Measurements from ENCODE around the gene SYNE1.

Gene SYNE1

DNA sequence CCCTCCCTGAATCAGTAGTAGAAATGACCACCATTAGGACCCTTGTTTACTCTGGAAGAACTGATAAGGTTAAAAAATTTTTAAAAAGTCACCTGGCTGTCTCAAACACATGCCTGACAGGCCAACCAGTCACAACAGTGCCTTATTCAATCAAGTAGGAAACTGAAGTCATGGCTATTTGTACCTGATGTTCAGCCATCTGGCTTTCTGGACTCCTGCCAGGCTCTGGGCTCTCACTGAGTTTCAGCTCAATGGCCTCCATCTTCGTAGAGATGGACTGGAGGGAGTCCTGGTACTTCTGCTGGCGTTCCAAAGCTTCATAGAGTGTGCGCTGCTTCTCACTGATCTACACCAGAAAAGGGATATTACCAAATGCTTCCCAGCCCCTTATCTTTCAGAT lies 343.8 kb downstream of the SYNE1 start:
- H3K9ac ChIP-seq (ENCODE audit: low read length): no peak overlapping the region
- H3K4me3 ChIP-seq (ENCODE audit: low read length): no peak overlapping the region
- peaks cover 5% of the 10 kb centered on the region for H3K4me1 ChIP-seq (ENCODE audit: control insufficient read depth, low read depth, low read length)
- no peaks in the 10 kb centered on the region for H3K36me3 ChIP-seq (ENCODE audit: control insufficient read depth, low read depth, low read length)
- no peaks in the 10 kb centered on the region for H3K9me3 ChIP-seq (ENCODE audit: control insufficient read depth, low read depth, low read length)
- H3K27me3 ChIP-seq (ENCODE audit: control insufficient read depth, insufficient read depth, low read length): no peaks in the 10 kb centered on the region
- H3K27ac ChIP-seq (ENCODE audit: low read length): no peak overlapping the region

DNA sequence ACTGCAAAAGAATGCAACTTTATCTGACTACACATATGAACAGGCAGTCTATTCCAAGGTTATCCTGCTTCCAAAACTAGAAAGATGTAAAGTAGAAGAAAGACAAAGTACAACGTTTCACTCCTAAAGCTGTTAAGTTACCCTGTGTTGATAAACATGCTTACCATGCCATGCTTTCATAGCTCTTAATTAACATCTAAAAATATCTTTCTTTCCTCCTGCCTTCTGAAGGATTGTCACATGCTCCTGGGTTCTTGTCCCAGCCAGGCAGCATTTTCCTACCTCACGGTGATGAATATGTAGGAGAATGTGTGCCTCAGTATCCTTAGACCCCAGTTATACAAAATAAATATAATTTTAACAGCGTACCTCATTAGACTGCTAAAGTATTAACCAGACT lies 344.6 kb downstream of the SYNE1 start:
- Histone ChIP-seq H3K9ac (ENCODE audit: low read length) (no peak overlapping the region), H3K9me3 (ENCODE audit: control insufficient read depth, low read depth, low read length) (no peaks in the 10 kb centered on the region), H3K27ac (ENCODE audit: low read length) (no peak overlapping the region), H3K36me3 (ENCODE audit: control insufficient read depth, low read depth, low read length) (no peaks in the 10 kb centered on the region), H3K4me3 (ENCODE audit: low read length) (no peak overlapping the region), H3K27me3 (ENCODE audit: control insufficient read depth, insufficient read depth, low read length) (no peaks in the 10 kb centered on the region), H3K4me1 (ENCODE audit: control insufficient read depth, low read depth, low read length) (no peaks in the 10 kb centered on the region)

DNA sequence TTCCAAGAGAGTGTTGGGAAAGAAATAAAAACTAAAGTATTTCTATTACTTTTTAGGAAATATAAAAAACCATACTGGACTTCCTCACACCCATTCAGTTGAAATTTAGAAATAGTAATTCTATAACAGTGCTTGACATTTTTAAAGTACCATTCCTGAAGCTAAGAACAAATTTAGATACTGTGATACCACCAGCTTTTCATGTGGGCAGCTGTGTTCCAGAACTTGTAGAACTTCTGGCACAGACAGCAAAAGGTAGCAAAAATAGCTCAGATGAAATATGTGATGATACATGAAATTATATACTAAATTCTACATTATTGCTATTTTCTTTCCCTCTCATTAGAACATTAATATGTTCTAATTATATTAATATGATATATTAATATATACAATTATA lies 346.5 kb downstream of the SYNE1 start:
- H3K9me3 ChIP-seq (ENCODE audit: control insufficient read depth, low read depth, low read length): no peaks in the 10 kb centered on the region
- H3K36me3 ChIP-seq (ENCODE audit: control insufficient read depth, low read depth, low read length): no peaks in the 10 kb centered on the region
- no peak overlapping the region for H3K4me3 ChIP-seq (ENCODE audit: low read length)
- no peaks in the 10 kb centered on the region for H3K4me1 ChIP-seq (ENCODE audit: control insufficient read depth, low read depth, low read length)
- no peaks in the 10 kb centered on the region for H3K27me3 ChIP-seq (ENCODE audit: control insufficient read depth, insufficient read depth, low read length)
- H3K9ac ChIP-seq (ENCODE audit: low read length): no peak overlapping the region
- H3K27ac ChIP-seq (ENCODE audit: low read length): no peak overlapping the region

DNA sequence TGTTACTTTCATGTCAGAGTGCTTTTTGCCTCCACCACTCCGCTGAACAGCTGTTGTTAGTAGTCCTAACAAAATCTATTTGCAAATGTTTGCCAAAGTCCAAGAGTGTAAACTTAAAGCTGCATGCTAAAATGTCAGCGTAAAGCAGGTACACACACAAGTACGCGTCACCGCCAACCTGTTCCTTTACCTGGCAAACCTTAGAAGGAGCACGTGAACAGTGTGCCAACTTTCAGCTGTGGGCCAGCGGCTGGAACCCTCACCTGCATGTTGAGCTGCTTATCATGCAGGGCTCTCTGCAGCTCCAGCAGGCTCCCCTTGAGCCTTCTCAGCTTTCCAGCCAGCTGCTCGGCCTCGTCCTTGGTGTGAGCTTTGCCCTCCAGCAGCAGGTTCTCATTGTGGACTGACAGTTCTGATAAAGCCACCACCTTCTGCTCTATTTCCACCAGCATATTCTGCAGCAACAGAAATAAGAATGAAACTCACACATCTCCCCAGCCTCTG lies 359.3 kb downstream of the SYNE1 start:
- no peak overlapping the region for H3K9ac ChIP-seq (ENCODE audit: low read length)
- no peaks in the 10 kb centered on the region for H3K36me3 ChIP-seq (ENCODE audit: control insufficient read depth, low read depth, low read length)
- no peaks in the 10 kb centered on the region for H3K9me3 ChIP-seq (ENCODE audit: control insufficient read depth, low read depth, low read length)
- no peaks in the 10 kb centered on the region for H3K4me1 ChIP-seq (ENCODE audit: control insufficient read depth, low read depth, low read length)
- no peak overlapping the region for H3K4me3 ChIP-seq (ENCODE audit: low read length)
- H3K27me3 ChIP-seq (ENCODE audit: control insufficient read depth, insufficient read depth, low read length): no peaks in the 10 kb centered on the region
- no peak overlapping the region for H3K27ac ChIP-seq (ENCODE audit: low read length)

DNA sequence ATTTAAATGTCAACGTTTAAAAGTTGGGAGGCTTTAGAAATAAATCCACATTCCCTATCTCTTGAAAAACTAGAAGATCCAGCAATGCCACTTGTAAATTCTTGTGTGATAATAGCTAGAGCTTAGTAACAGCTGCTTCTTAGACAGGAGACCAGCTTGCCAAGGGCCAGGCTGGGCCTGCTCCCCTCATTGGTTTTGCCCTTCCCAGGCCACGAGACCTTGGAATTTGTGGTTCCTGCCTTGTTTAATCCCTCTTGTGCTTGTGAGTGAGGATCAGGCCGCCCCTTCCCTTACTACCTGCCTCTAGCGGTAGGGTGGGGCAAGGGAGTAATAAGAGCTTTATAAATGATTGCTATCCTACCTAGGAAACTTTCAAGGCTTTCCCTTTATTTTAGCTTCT lies 363.5 kb downstream of the SYNE1 start:
- no peaks in the 10 kb centered on the region for H3K36me3 ChIP-seq (ENCODE audit: control insufficient read depth, low read depth, low read length)
- H3K9ac ChIP-seq (ENCODE audit: low read length): no peak overlapping the region
- H3K4me3 ChIP-seq (ENCODE audit: low read length): no peak overlapping the region
- H3K27ac ChIP-seq (ENCODE audit: low read length): no peak overlapping the region
- H3K27me3 ChIP-seq (ENCODE audit: control insufficient read depth, insufficient read depth, low read length): no peaks in the 10 kb centered on the region
- no peaks in the 10 kb centered on the region for H3K9me3 ChIP-seq (ENCODE audit: control insufficient read depth, low read depth, low read length)
- H3K4me1 ChIP-seq (ENCODE audit: control insufficient read depth, low read depth, low read length): peaks cover 6% of the 10 kb centered on the region

DNA sequence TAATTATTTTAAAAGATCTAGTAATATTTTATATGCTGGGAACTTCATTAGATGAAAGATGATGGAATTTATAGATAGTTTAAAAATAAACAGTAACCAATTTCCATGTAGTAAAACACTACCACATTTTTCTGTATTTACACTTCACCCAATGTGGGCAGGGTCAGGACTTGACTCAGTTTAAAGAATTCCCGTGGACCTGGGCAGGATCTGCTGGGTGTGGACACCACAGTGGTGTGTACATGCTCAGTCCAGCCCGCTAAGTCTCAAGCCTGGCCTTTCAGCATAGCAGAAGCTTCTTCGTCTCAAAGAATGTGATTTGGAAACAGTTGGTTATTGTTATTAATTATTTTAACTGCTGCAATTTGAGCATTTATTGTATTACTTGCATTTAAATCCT lies 364.2 kb downstream of the SYNE1 start:
- Histone ChIP-seq H3K4me1 (ENCODE audit: control insufficient read depth, low read depth, low read length) (peaks cover 6% of the 10 kb centered on the region), H3K9me3 (ENCODE audit: control insufficient read depth, low read depth, low read length) (no peaks in the 10 kb centered on the region), H3K27me3 (ENCODE audit: control insufficient read depth, insufficient read depth, low read length) (no peaks in the 10 kb centered on the region), H3K4me3 (ENCODE audit: low read length) (no peak overlapping the region), H3K9ac (ENCODE audit: low read length) (no peak overlapping the region), H3K36me3 (ENCODE audit: control insufficient read depth, low read depth, low read length) (no peaks in the 10 kb centered on the region), H3K27ac (ENCODE audit: low read length) (no peak overlapping the region)

DNA sequence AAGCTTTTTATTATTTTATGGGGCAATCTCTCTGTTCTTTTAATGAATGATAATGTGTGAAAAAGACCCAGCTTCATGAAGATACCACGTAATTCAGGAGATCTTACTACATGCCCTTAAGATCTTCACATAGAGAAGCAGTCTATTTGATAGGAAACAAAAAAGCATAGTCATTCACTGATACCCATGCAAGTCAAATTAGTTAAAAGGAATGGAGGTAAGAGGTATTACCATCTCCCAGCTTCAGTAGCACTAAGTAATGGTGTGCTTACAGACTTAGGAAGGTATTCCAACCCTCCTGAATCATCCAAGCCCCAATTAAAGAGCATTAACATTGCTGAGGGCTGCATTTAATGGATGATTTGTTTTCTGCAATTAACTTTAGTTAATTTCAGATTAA lies 364.7 kb downstream of the SYNE1 start:
- H3K9me3 ChIP-seq (ENCODE audit: control insufficient read depth, low read depth, low read length): no peaks in the 10 kb centered on the region
- H3K36me3 ChIP-seq (ENCODE audit: control insufficient read depth, low read depth, low read length): no peaks in the 10 kb centered on the region
- no peak overlapping the region for H3K4me3 ChIP-seq (ENCODE audit: low read length)
- no peak overlapping the region for H3K9ac ChIP-seq (ENCODE audit: low read length)
- no peak overlapping the region for H3K27ac ChIP-seq (ENCODE audit: low read length)
- no peaks in the 10 kb centered on the region for H3K27me3 ChIP-seq (ENCODE audit: control insufficient read depth, insufficient read depth, low read length)
- peaks cover 6% of the 10 kb centered on the region for H3K4me1 ChIP-seq (ENCODE audit: control insufficient read depth, low read depth, low read length)

DNA sequence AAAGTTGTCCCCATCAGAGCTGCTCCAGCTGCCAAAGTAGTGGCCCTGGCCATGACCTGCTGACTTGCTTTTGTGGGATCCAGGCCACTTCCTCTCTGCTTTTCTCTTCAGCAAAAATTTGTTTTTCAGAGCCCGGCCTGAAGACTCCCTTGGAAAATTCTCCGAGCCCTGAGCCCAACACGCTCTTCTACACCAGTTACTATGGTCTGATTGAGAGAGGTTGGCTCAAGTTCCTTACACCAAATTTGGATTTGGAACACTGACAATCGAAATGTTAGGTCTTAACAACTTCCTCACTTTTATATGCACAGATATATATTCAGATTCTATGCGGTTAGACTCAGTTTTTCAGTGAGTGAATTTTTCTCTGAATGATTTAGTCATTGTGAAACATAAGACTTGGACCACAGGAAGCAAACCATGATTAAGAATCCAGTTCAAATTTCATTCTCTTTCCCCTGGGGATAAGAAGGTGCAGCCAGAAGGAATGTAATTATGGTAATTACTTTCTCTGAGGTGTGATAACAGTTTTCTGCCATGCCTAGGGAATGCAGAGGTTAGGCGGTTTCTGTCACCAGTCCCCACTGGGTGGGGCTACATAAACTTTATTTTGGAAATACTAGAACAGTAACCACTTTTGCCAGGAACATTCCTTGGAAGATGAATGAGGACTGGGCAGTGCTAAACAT lies 365.2 kb downstream of the SYNE1 start:
- H3K27me3 ChIP-seq (ENCODE audit: control insufficient read depth, insufficient read depth, low read length): no peaks in the 10 kb centered on the region
- peaks cover 6% of the 10 kb centered on the region for H3K4me1 ChIP-seq (ENCODE audit: control insufficient read depth, low read depth, low read length)
- H3K27ac ChIP-seq (ENCODE audit: low read length): no peak overlapping the region
- H3K9me3 ChIP-seq (ENCODE audit: control insufficient read depth, low read depth, low read length): no peaks in the 10 kb centered on the region
- H3K36me3 ChIP-seq (ENCODE audit: control insufficient read depth, low read depth, low read length): no peaks in the 10 kb centered on the region
- no peak overlapping the region for H3K9ac ChIP-seq (ENCODE audit: low read length)
- H3K4me3 ChIP-seq (ENCODE audit: low read length): no peak overlapping the region

DNA sequence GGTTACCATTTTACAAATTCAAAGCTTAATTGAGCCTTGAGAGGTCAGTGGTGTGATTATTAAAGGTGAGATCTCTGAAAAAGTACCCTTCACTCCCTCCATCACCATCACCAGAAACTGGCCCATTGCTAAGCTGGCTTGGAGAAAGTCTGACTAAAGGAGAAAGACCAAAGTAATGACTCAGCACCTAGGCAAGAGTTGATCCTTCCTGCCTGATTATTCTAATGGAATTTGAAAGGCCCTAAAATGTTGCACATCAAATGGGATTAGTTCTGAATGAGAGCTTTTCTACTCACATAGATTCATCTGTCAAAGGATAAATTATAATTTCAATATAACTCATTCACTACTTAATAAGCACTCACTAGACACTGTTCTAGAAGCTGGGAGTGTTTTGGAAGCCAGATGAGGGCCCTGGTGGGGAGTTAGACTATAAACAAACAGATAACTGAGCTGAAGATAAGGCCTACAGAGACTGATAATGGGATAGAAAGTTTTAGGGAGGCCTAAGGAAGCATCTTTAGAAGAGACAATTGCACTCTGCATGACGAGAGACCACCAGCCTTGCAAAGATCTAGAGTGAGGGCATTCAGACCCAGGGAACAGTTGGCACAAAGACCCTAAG lies 366.7 kb downstream of the SYNE1 start:
- no peaks in the 10 kb centered on the region for H3K9me3 ChIP-seq (ENCODE audit: control insufficient read depth, low read depth, low read length)
- H3K36me3 ChIP-seq (ENCODE audit: control insufficient read depth, low read depth, low read length): no peaks in the 10 kb centered on the region
- H3K27me3 ChIP-seq (ENCODE audit: control insufficient read depth, insufficient read depth, low read length): no peaks in the 10 kb centered on the region
- H3K4me3 ChIP-seq (ENCODE audit: low read length): no peak overlapping the region
- peaks cover 6% of the 10 kb centered on the region for H3K4me1 ChIP-seq (ENCODE audit: control insufficient read depth, low read depth, low read length)
- no peak overlapping the region for H3K27ac ChIP-seq (ENCODE audit: low read length)
- H3K9ac ChIP-seq (ENCODE audit: low read length): no peak overlapping the region

DNA sequence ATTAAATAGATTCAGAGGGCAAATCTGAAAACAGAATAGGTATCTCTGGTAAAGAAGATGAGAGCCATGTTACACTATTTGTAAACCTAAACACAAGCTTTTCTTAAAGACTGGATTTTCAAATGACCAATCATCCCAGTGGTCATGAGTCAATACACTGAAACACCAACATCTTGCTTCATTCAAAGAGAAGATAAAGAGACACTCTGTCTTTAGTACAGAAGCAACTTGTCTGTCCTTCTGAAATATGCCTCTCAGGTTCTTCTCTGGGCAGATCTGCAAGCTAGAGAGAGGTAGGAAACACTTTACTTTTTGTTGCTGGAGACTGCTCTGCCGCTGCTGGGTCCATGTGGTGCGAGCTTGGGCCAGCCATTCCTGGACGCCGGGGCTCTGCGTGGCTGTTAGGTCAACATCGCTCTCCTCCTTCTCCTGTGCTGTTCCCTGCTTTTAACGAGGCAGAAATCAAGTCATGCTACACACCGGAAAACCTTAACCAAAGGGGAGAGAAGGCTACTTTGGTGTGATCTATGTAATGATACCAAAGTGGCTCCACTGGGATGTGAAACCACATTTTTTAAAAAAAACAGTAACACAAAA lies 368.2 kb downstream of the SYNE1 start:
- Histone ChIP-seq H3K9me3 (ENCODE audit: control insufficient read depth, low read depth, low read length) (no peaks in the 10 kb centered on the region), H3K4me1 (ENCODE audit: control insufficient read depth, low read depth, low read length) (peaks cover 6% of the 10 kb centered on the region), H3K36me3 (ENCODE audit: control insufficient read depth, low read depth, low read length) (no peaks in the 10 kb centered on the region), H3K27ac (ENCODE audit: low read length) (no peak overlapping the region), H3K27me3 (ENCODE audit: control insufficient read depth, insufficient read depth, low read length) (no peaks in the 10 kb centered on the region), H3K4me3 (ENCODE audit: low read length) (no peak overlapping the region), H3K9ac (ENCODE audit: low read length) (no peak overlapping the region)

DNA sequence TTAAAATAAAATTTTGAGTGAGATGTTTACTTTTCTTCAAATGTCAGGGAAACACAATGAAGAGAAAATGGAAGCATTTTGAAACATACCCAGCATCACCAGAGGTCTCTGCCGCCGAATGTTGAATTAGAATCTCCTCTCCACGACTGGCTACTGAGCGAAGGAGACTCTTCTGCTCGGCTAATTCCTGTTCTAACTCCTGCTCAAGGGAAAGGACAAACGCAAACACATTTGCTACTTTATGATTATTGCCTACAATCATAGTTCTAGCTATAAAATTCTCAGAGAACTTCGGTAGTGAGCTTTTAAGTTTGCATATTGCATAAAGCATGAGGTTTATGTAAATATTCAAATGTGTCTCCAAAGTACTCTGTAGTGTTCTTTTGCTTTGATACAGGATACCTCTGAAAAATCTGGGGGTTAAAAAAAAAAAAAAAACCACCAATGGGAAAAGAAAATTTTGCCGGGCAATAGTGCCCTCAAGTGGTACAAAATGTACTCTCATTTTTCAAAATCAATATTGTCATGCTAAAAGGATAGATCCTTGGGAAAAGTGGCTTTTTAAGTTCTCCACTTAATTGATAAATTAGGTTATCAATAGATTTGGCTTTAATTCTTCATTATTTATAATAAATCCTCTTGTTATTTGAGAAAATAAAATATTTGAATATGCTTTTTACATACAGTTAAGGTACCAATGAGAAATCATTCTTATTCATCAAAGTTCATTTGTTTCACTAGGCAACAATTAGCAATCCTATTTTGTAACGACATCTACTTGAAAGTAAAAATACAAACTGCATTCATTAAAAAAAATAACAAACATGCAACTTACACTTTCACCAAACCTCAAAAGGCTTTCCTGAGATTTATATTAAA lies 369.0 kb downstream of the SYNE1 start:
- H3K4me3 ChIP-seq (ENCODE audit: low read length): no peak overlapping the region
- no peak overlapping the region for H3K9ac ChIP-seq (ENCODE audit: low read length)

More for the DNA sequence above, 369.0 kb downstream of the SYNE1 start:
- no peaks in the 10 kb centered on the region for H3K36me3 ChIP-seq (ENCODE audit: control insufficient read depth, low read depth, low read length)
- no peak overlapping the region for H3K27ac ChIP-seq (ENCODE audit: low read length)
- peaks cover 6% of the 10 kb centered on the region for H3K4me1 ChIP-seq (ENCODE audit: control insufficient read depth, low read depth, low read length)
- no peaks in the 10 kb centered on the region for H3K27me3 ChIP-seq (ENCODE audit: control insufficient read depth, insufficient read depth, low read length)
- peaks cover under 1% of the 10 kb centered on the region for H3K9me3 ChIP-seq (ENCODE audit: control insufficient read depth, low read depth, low read length)
